Medulla oblongata (tissue), 1 donor: ENCODE results near the gene EDDM13.
"Not testable (repeated sequence)": the region's sequence is repeated elsewhere in the genome, so short reads cannot be mapped to it uniquely, and the experiment has no call there.

Source experiments
- DNase-seq: peaks from one replicate; pipeline ENCODE4 v3.0.0-alpha.2; 2015; ENCODE audit errors: extremely low spot score

The EDDM13 gene

DNA sequence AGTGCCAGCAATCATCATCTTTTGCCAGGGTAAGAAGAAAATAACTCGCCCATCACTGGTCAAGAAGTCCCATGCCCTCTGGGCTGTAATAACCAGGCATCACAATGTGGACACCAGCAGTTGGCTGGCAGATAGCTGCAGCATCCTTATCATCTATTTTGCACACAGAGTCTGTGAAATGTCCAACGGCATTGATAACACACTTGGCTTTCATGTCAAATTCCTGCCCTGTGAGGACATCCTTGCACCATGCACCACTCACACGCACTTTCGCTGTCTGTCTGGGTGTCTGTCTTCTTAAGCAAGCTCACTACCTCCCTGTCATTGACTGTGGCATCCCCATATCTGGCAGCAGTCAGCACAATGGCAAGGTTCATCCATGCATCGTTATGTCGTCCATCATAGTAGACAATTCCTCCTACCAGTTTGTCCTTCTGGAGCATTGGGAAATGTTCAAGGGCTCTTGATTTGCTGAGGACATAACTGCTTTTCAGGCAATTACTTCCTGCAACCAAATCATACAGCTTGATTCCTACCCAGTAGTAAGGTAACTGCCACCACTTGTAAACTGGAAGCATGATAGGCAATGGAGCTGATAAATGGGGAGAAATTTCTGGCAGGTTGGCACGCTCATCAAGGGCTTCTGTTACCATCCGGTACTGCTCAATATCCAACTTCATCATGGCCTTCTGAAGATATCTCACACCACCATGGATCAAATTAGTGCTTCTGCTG lies 48.9 kb downstream of the EDDM13 start:
- DNase-seq, result no peak

DNA sequence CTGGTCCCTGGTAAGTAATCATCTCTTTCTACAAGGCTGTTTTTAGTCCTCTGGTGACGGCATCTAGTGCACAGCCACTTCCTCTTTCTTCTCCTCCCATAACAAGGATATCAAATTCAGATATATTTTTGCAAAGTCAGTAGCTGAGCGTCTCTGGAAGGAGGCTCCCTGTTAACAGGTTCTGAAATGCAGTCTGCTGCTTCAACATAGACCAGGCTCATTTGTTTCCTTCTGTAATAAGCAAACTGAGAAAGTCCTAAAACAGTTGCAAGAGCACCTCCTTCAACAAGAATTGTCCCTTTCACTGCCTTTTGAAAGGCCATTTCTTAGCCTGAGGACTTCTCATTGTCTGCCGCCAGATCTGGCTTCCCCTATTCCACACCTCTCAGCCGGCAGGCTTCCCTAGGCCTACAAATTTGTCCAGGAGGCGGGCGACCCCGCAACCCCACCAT lies 49.5 kb downstream of the EDDM13 start:
- peak; percentile 38 for DNase-seq

DNA sequence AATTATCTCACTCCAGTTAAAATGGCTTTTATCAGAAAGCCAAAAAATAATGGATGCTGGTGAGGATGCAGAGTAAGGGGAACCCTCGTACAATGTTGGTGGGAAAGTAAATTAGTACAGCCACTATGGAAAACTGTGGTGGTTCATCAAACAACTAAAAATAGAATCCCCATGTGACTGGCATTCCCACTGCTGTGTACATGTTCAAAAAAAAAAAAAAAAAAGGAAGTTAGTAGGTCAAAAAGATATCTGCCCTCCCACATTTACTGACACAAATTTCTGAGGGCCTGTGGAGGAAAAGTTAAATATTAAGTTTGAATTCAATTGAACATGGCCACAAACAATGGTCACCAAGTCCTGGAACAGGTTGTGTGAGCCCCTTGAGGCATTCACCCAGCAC lies 51.9 kb downstream of the EDDM13 start:
- DNase-seq, result no peak

- no peak for DNase-seq
These were observed 60.1 kb downstream of the EDDM13 start for GRCh38 chr19:56332695-56333094.

- DNase-seq, result peak; percentile 60
These were observed 61.0 kb downstream of the EDDM13 start for GRCh38 chr19:56333506-56333905.

DNA sequence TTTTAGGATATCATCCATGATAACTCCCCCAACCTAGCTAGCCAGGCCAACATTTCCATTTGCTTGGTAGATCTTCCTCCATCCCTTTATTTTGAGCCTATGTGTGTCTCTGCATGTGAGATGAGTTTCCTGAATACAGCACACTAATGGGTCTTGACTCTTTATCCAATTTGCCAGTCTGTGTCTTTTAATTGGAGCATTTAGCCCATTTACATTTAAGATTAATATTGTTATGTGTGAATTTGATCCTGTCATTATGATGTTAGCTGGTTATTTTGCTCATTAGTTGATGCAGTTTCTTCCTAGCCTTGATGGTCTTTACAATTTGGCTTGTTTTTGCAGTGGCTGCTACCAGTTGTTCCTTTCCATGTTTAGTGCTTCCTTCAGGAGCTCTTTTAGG lies 62.8 kb downstream of the EDDM13 start:
- not testable (repeated sequence) for DNase-seq

DNA sequence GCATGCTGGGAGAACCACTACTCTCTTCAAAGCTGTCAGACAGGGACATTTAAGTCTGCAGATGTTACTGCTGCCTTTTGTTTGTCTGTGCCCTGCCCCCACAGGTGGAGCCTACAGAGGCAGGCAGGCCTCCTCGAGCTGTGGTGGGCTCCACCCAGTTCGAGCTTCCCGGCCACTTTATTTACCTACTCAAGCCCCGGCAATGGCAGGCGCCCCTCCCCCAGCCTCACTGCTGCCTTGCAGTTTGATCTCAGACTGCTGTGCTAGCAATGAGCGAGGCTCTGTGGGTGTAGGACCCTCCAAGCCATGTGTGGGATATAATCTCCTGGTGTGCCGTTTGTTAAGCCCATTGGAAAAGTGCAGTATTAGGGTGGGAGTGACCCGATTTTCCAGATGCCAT lies 64.5 kb downstream of the EDDM13 start:
- DNase-seq, result not testable (repeated sequence)

- DNase-seq, result not testable (repeated sequence)
These were observed 66.5 kb downstream of the EDDM13 start for GRCh38 chr19:56339031-56339430.

DNA sequence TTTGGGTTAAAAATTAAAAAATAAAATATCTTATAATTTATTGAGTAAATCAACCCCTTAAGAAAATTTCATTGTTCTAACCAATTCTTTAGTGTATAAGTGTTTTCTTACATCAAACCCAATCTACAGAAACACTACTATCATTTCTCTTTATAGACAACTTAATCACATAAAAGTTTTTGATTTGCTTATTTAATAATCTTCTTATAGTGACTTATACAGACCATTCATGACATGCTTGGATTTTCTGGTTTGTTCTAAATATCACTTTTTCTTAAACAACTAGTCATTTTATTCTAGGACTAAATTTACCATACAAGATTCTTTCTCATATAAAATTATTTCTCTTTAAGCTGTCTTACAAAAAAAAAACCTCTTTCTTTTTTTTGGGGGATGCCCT lies 69.4 kb downstream of the EDDM13 start:
- no peak for DNase-seq

- no peak for DNase-seq
These were observed 74.7 kb downstream of the EDDM13 start for GRCh38 chr19:56347163-56347778.

GRCh38 chr19:56348289-56348877 lies 75.8 kb downstream of the EDDM13 start:
- DNase-seq, result no peak

DNA sequence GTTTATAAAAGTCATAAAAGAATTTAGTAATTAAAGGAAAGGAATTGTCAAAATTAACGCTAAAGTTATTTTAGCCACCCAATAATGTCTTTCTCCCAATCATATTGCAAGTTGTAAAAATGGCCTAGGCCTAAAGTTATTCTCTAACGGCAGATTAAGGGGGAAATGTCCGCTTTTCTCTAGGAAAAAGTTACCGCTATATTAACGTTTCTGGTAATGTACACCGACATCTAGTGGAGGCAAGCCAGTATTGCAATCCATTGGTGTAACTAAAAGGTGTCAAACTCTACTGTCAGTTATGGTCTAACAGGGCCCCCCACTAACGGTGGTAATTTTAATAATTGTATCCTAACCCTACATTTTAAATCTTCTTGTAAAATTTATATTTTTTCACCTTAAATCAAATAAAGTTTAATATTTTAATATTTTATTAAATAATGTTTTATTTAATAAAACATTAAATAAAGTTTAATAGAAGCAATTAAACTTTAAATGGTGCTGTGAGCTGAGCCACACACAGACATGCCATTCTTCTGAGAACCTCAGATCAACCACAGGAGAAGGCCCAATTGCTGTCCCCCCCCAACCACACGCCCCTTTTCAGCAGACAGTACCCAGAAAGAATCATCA lies 78.0 kb downstream of the EDDM13 start:
- DNase-seq, result peak; percentile 37

DNA sequence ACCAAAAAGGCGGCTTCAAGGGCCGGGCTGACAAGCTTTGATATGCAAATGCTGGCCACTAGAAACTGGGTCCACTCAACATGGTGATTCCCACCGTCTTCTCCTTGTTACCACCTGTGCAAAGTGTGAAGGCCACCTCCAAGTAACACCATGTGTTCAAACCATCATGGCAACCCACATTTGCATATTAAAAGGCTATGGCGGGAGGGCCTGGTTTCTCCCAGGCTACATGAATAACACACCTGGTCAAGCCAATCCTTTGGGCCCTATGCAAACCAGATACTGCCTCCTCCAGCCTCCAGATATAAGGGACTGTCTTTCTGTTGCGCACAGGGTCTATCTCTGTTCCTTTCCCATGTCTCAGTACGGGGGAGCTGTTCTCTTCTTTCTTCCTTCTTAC lies 78.7 kb downstream of the EDDM13 start:
- no peak for DNase-seq

- no peak for DNase-seq
These were observed 83.0 kb downstream of the EDDM13 start for GRCh38 chr19:56355517-56355916.

DNA sequence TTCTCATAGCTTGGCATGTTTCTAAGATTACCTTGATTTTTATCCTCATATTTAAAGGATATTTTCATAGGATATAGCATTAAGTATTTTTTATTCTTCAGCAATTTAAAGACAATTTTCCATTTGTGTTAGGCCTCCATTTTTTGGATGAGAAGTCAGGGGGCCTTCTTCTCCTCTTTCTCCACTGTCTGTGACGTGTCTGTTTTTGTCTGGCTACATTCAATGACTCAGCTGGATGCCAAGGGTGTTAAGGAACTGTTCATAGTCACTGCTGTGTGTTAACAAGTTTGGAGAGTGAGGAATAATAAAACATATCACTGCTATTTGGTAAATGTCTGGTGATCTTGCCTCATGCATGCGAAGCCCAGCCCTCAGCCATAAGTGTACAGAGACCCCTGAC lies 84.4 kb downstream of the EDDM13 start:
- DNase-seq, result no peak
